SK-MEL-5 (cell line): ENCODE results near the gene MYCN. TPM values are rescaled to one million over a fixed set of nuclear protein-coding genes. Genes with fewer than 3 reads are reported as not detected.

ENCODE experiments used
- DNase-seq: peaks from one replicate; pipeline ENCODE4 v3.0.0-alpha.2; 2016; ENCODE audit warnings: low read depth, low spot score
- in situ Hi-C: cut with HindIII; loops from 2 replicates; pipeline ENCODE4 v1.10.0; 2016; ENCODE audit warnings: low sequenced_read_pairs, high pct_unique_total_duplicates, low pct_unique_long_range_greater_than_20kb
- total RNA-seq: library from RNA; depleted of rRNA; stranded (reverse); fragments of >200 nt; shearing (Covaris generic); gene quantifications from 2 replicates; pipeline ENCODE4 v1.2.3, GENCODE V29; 2014

MYCN gene
- total RNA-seq, 1 experiment from 2014 or later: 0.11 TPM

GRCh38 chr2:15979759-15980604, 39.6 kb downstream of the MYCN start:
- in situ Hi-C loops: no loop called here
- no peak for DNase-seq

GRCh38 chr2:15980605-15981098, 40.3 kb downstream of the MYCN start:
- in situ Hi-C loops: no loop called here
- no peak for DNase-seq

GRCh38 chr2:15981646-15982045, 41.3 kb downstream of the MYCN start:
- no peak for DNase-seq
- in situ Hi-C loops: no loop called here

GRCh38 chr2:15982285-15983044, 42.1 kb downstream of the MYCN start:
- in situ Hi-C loops: no loop called here
- DNase-seq: no peak

GRCh38 chr2:15983496-15983895, 43.1 kb downstream of the MYCN start:
- DNase-seq: no peak
- in situ Hi-C loops: no loop called here

GRCh38 chr2:15984368-15985255, 44.3 kb downstream of the MYCN start:
- in situ Hi-C loops: no loop called here
- no peak for DNase-seq

- no peak for DNase-seq
- in situ Hi-C loops: no loop called here
These were observed 45.2 kb downstream of the MYCN start for GRCh38 chr2:15985531-15985930.

GRCh38 chr2:15986068-15986560, 45.8 kb downstream of the MYCN start:
- no peak for DNase-seq
- in situ Hi-C loops: no loop called here

- DNase-seq: no peak
- in situ Hi-C loops: no loop called here
These were observed 46.3 kb downstream of the MYCN start for GRCh38 chr2:15986644-15987043.

GRCh38 chr2:15988733-15989132, 48.4 kb downstream of the MYCN start:
- no peak for DNase-seq
- in situ Hi-C loops: no loop called here

- no peak for DNase-seq
- in situ Hi-C loops: no loop called here
These were observed 49.2 kb downstream of the MYCN start for GRCh38 chr2:15989559-15989958.

GRCh38 chr2:15990151-15991101, 50.1 kb downstream of the MYCN start:
- in situ Hi-C loops: no loop called here

GRCh38 chr2:15991231-15991630, 50.9 kb downstream of the MYCN start:
- in situ Hi-C loops: no loop called here
- peak; percentile 17 for DNase-seq

More at GRCh38 chr2:15990151-15991101, 50.1 kb downstream of the MYCN start:
- DNase-seq: no peak

- in situ Hi-C loops: no loop called here
- no peak for DNase-seq
These were observed 52.3 kb downstream of the MYCN start for GRCh38 chr2:15992457-15993231.

- peak; percentile 80 for DNase-seq
- in situ Hi-C loops: no loop called here
These were observed 52.9 kb downstream of the MYCN start for GRCh38 chr2:15993232-15993610.

GRCh38 chr2:15993666-15994065, 53.3 kb downstream of the MYCN start:
- in situ Hi-C loops: no loop called here
- no peak for DNase-seq
